Nephron (organoid): ENCODE data around the gene CCL4.
"Not testable (repeated sequence)": the region's sequence is repeated elsewhere in the genome, so short reads cannot be mapped to it uniquely, and the experiment has no call there.

Source experiments
- H3K27ac Mint-ChIP-seq, 3 experiments: 2 replicates each; pipeline ENCODE4 v1.8.0; 2020; ENCODE audit warnings: mixed read lengths in 3 of 3, mild to moderate bottlenecking in 2 of 3, moderate library complexity in 1 of 3
- H3K27me3 Mint-ChIP-seq: 2 replicates; pipeline ENCODE4 v1.8.0; 2021; ENCODE audit warnings: low read depth, mild to moderate bottlenecking, moderate library complexity, mixed read lengths
- H3K36me3 Mint-ChIP-seq: 2 replicates; pipeline ENCODE4 v1.8.0; 2020; ENCODE audit warnings: low read depth, mixed read lengths
- H3K4me1 Mint-ChIP-seq: 2 replicates; pipeline ENCODE4 v1.8.0; 2020; ENCODE audit warnings: mixed read lengths
- H3K4me3 Mint-ChIP-seq, 3 experiments: 2 replicates each; pipeline ENCODE4 v1.8.0; 2020; ENCODE audit warnings: mild to moderate bottlenecking in 3 of 3, mixed read lengths in 3 of 3, moderate library complexity in 2 of 3
- H3K9me3 Mint-ChIP-seq: 2 replicates; pipeline ENCODE4 v1.8.0; 2020; ENCODE audit warnings: mixed read lengths
- TF ChIP-seq, protein P1 (sequence below), 3 experiments: fragments of 200-600 bp; sonication (generic); IDR thresholded peaks; one replicate each; pipeline ENCODE4 v1.5.0; 2021; ENCODE audit warnings: antibody characterized with exemption in 3 of 3; ENCODE audit not compliant: unreplicated experiment in 3 of 3

Gene CCL4

DNA sequence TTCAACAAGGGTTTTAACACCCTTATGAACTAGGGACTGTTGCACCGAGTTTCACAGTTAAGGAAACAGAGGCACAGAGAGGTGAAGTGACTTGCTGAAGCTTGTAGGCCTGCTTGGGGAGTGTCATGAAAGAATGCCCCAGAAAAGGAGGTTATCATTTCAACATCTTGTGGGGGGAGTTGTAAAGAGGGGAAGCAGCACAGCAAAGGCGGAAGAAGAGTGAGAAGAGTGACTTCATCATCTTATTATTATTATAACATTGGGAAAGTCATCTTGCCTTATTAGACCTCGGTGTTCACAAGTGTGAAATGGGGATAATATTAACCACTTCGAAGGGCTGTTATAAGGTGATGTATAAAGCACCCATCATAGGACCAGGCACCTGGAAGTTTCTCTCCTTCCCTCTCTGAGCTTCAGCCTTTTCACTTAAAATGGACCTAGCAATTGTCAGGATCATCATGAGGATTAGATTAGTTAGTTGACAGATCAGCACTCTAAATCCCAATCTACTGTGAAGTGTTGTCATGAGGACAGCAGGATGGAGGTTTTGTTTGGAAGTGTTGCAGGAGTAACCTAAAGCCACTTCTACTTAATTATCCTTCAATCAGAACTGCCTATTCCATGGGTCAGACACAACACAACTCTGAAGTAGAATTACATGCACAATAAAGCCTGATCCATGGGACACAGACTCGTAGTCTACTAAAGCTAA lies 2.3 kb downstream of the CCL4 start:
- no peaks in the 10 kb centered on the region for H3K4me1 Mint-ChIP-seq
- TF ChIP-seq, protein P1, sequence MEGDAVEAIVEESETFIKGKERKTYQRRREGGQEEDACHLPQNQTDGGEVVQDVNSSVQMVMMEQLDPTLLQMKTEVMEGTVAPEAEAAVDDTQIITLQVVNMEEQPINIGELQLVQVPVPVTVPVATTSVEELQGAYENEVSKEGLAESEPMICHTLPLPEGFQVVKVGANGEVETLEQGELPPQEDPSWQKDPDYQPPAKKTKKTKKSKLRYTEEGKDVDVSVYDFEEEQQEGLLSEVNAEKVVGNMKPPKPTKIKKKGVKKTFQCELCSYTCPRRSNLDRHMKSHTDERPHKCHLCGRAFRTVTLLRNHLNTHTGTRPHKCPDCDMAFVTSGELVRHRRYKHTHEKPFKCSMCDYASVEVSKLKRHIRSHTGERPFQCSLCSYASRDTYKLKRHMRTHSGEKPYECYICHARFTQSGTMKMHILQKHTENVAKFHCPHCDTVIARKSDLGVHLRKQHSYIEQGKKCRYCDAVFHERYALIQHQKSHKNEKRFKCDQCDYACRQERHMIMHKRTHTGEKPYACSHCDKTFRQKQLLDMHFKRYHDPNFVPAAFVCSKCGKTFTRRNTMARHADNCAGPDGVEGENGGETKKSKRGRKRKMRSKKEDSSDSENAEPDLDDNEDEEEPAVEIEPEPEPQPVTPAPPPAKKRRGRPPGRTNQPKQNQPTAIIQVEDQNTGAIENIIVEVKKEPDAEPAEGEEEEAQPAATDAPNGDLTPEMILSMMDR (IDR thresholded peaks at IDR 0.05; ENCODE audit: unreplicated experiment in 3 of 3) = no peak
- no peaks in the 10 kb centered on the region for H3K36me3 Mint-ChIP-seq
- H3K27me3 Mint-ChIP-seq = peaks cover 8% of the 10 kb centered on the region
- no peak overlapping the region for H3K27ac Mint-ChIP-seq
- H3K4me3 Mint-ChIP-seq = no peak overlapping the region
- H3K9me3 Mint-ChIP-seq = no peaks in the 10 kb centered on the region

DNA sequence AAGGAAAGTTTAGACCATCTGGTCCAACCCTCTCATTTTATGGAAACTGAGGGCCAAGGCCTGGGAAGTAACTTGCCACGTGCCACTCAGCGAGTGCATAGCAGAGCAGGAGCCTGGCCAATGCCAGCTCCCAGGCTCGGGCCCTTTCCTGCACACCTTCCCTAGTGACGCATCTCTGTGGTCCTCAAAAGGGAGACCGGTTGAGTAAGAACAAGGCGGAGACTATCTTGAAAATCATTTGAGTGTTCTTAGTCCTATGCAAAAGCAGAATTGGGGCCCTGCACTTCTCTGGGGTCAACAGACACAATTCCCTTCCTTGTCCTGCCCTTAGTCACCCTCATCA lies 2.8 kb downstream of the CCL4 start:
- TF ChIP-seq, protein P1 (IDR thresholded peaks at IDR 0.05; ENCODE audit: unreplicated experiment in 3 of 3) = no peak
- no peak overlapping the region for H3K27ac Mint-ChIP-seq
- no peaks in the 10 kb centered on the region for H3K9me3 Mint-ChIP-seq
- peaks cover 8% of the 10 kb centered on the region for H3K27me3 Mint-ChIP-seq
- H3K4me1 Mint-ChIP-seq = no peaks in the 10 kb centered on the region
- H3K36me3 Mint-ChIP-seq = no peaks in the 10 kb centered on the region
- no peak overlapping the region for H3K4me3 Mint-ChIP-seq

DNA sequence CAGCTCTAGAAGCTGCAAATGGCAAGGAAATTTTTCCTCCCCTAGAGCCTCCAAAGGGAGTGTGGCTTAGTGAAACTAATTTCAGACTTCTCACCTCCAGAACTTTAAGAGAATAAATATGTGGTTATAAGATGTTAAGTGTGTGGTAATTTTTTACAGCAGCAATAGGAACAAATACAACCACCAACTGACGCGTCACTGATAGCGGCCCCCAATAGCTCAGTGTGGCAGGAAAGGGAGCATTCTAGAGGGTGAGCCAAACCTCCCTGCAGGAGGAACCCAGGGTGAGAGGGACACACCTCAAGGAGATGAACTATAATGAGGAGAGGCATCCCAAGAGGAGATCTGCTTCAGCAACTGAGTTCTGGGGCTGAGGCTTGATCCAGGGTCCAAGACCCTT lies 4.0 kb downstream of the CCL4 start:
- Mint-ChIP-seq H3K4me1 (no peaks in the 10 kb centered on the region), H3K36me3 (no peaks in the 10 kb centered on the region), H3K9me3 (peaks cover 5% of the 10 kb centered on the region), H3K27me3 (peaks cover 8% of the 10 kb centered on the region), H3K4me3 (no peak overlapping the region), H3K27ac (no peak overlapping the region)
- TF ChIP-seq, protein P1 (IDR thresholded peaks at IDR 0.05; ENCODE audit: unreplicated experiment in 3 of 3) = no peak

DNA sequence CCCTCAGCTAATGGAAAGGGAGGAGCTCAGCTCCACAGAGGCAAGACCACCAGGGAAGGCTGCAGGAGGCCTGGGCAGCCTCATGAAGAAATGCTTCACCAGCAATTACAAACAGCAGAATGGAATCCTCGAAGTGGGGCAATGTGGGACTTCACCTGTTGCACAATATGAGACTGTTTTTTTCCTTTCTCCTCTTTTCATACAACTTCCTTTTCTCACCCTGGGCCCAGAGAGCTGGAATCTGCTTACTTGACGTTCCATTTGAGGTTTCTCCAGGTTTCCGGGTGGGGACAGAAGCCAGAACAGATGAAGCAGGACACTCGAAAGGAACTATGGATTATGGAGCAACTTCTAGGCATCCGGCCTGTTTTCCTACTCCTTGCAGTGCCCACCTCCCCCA lies 4.6 kb downstream of the CCL4 start:
- not testable (repeated sequence) for H3K36me3 Mint-ChIP-seq, H3K4me1 Mint-ChIP-seq, H3K27me3 Mint-ChIP-seq, H3K4me3 Mint-ChIP-seq, H3K9me3 Mint-ChIP-seq, H3K27ac Mint-ChIP-seq

DNA sequence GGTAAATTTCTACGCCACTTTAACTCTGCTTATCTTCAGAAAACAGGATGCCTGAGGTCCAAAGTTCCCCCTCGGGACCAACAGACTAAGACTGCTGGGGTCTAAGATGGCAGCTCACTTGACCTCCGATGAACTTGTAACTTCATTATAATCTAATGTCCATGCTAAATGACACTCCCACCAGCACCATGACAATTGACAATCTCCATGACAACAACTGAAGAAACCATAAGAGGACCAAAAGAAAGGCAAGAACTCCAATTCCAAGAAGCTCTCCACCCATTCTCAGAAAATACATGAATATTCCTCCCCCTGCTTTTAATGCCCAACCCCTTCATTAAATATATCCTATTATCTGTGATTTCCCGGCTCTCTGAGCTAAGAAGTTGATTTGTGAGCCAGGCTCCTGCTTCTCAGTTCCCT lies 7.5 kb downstream of the CCL4 start:
- no peaks in the 10 kb centered on the region for H3K36me3 Mint-ChIP-seq
- H3K27ac Mint-ChIP-seq = no peak overlapping the region

DNA sequence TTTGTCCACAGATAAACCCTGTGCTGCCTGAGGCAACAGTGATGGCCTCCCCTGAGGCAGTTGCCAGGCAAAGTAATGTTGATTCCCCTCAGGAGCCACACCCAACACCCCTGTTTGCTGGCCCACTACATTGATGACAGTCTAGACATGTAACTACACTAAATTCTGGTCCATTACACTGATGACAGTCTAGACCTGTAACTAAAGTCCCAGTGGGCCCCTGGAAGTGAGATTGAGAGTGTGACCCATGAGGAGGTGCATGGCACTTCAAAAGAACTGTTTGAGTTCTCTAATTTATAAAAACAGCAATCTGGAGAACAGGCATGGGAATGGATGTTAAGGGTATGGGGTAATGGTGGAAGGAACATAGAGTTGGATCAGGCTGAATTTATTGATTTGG lies 8.9 kb downstream of the CCL4 start:
- no peak overlapping the region for H3K4me3 Mint-ChIP-seq
- TF ChIP-seq, protein P1 (IDR thresholded peaks at IDR 0.05; ENCODE audit: unreplicated experiment in 3 of 3) = no peak
- H3K36me3 Mint-ChIP-seq = no peaks in the 10 kb centered on the region
- no peak overlapping the region for H3K27ac Mint-ChIP-seq
- H3K27me3 Mint-ChIP-seq = no peaks in the 10 kb centered on the region
- peaks cover 5% of the 10 kb centered on the region for H3K9me3 Mint-ChIP-seq
- no peaks in the 10 kb centered on the region for H3K4me1 Mint-ChIP-seq

More for the DNA sequence above, 7.5 kb downstream of the CCL4 start:
- TF ChIP-seq, protein P1 (IDR thresholded peaks at IDR 0.05; ENCODE audit: unreplicated experiment in 3 of 3) = no peak
- no peaks in the 10 kb centered on the region for H3K4me1 Mint-ChIP-seq
- no peaks in the 10 kb centered on the region for H3K27me3 Mint-ChIP-seq
- H3K9me3 Mint-ChIP-seq = peaks cover 5% of the 10 kb centered on the region
- no peak overlapping the region for H3K4me3 Mint-ChIP-seq

DNA sequence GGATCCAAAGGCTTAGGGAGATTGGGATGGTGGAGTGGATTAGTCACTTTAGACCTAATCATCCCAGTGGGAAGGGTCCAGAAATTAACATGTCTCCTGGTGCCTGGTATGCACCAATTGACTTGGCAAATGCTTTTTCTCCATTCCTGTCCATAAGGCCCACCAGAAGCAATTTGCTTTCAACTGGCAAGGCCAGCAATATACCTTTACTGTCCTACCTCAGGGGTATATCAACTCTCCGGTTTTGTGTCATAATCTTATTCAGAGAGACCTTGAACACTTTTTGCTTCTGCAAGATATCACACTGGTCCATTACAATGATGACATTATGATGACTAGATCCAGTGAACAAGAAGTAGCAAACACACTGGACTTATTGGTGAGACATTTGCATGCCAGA lies 9.5 kb downstream of the CCL4 start:
- not testable (repeated sequence) for H3K4me1 Mint-ChIP-seq, H3K27me3 Mint-ChIP-seq, H3K4me3 Mint-ChIP-seq, H3K9me3 Mint-ChIP-seq, H3K36me3 Mint-ChIP-seq, H3K27ac Mint-ChIP-seq

DNA sequence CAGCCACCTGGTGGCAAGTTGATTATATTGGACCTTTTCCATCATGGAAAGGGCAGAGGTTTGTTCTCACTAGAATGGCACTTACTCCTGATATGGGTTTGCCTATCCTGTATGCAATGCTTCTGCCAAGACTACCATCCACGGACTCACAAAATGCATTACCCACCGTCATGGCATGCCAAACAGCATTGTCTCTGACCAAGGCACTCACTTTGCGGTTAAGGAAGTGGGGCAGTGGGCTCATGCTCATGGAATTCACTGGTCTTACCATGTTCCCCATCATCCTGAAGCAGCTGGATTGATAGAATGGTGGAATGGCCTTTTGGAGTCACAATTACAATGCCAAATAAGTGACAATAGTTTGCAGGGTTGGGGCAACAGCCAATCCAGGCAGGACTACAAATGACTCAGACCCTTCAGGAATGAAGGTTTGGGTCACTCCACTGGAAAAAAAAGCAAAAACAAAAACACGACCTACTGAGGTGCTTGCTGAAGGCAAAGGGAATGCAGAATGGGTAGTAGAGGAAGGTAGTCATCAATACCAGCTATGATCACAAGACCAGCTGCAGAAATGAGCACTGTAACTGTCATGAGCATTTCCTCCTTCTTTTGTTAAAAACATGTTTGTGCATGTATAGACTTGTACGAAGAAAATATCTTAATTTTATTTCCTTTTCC lies 11.5 kb downstream of the CCL4 start:
- H3K27me3 Mint-ChIP-seq, H3K27ac Mint-ChIP-seq, H3K9me3 Mint-ChIP-seq, H3K4me3 Mint-ChIP-seq, H3K36me3 Mint-ChIP-seq, H3K4me1 Mint-ChIP-seq: not testable (repeated sequence)

DNA sequence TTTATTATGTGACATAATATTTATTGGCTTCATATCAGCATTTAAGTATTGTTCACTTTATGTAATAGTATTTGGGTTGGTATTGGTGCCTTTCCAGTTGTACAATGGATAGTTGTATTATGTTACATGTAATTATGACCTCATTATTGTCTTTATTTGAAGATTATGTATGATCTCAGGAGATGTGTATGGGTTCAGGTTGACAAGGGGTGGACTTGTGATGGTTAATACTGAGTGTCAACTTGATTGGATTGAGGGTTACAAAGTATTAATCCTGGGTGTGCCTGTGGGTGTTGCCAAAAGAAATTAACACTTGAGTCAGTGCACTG lies 12.0 kb downstream of the CCL4 start:
- H3K4me3 Mint-ChIP-seq, H3K27me3 Mint-ChIP-seq, H3K9me3 Mint-ChIP-seq, H3K4me1 Mint-ChIP-seq, H3K36me3 Mint-ChIP-seq, H3K27ac Mint-ChIP-seq: not testable (repeated sequence)
